ENCODE measurements around the gene PACSIN3. TPM values are rescaled to one million over a fixed set of nuclear protein-coding genes. Genes with fewer than 3 reads are reported as not detected.

PACSIN3 gene
- total and polyA plus RNA-seq, 2 of the 13 experiments (the other 11 are each of a cell fraction or from before 2014, with no cell fraction given), result 47.9 to 93.3 TPM

- TF ChIP-seq SKIL (CRISPR knock-in tag; IDR thresholded peaks at IDR 0.05; ENCODE audit: borderline replicate concordance), result peak; percentile 44; the same call in 1 of the 2 replicates
- TF ChIP-seq MXI1 (IDR thresholded peaks at IDR 0.05; ENCODE audit: borderline replicate concordance, low read depth, low read length), result peak; percentile 11; the same call in 1 of the 3 replicates
- no peak for TF ChIP-seq STAT5B (CRISPR knock-in tag; IDR thresholded peaks at IDR 0.05)
- TF ChIP-seq ZNF605 (CRISPR knock-in tag; IDR thresholded peaks at IDR 0.05), result no peak
- TF ChIP-seq, protein P1, sequence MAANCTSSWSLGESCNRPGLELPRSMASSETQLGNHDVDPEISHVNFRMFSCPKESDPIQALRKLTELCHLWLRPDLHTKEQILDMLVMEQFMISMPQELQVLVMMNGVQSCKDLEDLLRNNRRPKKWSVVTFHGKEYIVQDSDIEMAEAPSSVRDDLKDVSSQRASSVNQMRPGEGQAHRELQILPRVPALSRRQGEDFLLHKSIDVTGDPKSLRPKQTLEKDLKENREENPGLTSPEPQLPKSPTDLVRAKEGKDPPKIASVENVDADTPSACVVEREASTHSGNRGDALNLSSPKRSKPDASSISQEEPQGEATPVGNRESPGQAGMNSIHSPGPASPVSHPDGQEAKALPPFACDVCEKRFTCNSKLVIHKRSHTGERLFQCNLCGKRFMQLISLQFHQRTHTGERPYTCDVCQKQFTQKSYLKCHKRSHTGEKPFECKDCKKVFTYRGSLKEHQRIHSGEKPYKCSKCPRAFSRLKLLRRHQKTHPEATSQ (CRISPR knock-in tag; IDR thresholded peaks at IDR 0.05; ENCODE audit: borderline replicate concordance), result no peak
- TF ChIP-seq IKZF5 (CRISPR knock-in tag; IDR thresholded peaks at IDR 0.05), result no peak
- peak; percentile 36; the same call in 1 of the 2 replicates for TF ChIP-seq NCOA2 (CRISPR knock-in tag; IDR thresholded peaks at IDR 0.05)
- TF ChIP-seq POGK (CRISPR knock-in tag; conservative IDR thresholded peaks at IDR 0.05), result no peak
- no peak for TF ChIP-seq SMARCC2 (IDR thresholded peaks at IDR 0.05)
- no peak for TF ChIP-seq REXO4 (CRISPR knock-in tag; IDR thresholded peaks at IDR 0.05; ENCODE audit: borderline replicate concordance)
- TF ChIP-seq ZNF329 (CRISPR knock-in tag; IDR thresholded peaks at IDR 0.05; ENCODE audit: low read depth), result 0 out of 2 replicates have a peak, but pooled peaks have one; percentile 37
- no peak for TF ChIP-seq ELF4 (CRISPR knock-in tag; IDR thresholded peaks at IDR 0.05; ENCODE audit: borderline replicate concordance)
- no peak for TF ChIP-seq KAT2B (IDR thresholded peaks at IDR 0.05; ENCODE audit: borderline replicate concordance, low read depth, low read length)
- TF ChIP-seq ZNF891 (CRISPR knock-in tag; IDR thresholded peaks at IDR 0.05), result no peak
- no peak for TF ChIP-seq ZSCAN9 (CRISPR knock-in tag; IDR thresholded peaks at IDR 0.05; ENCODE audit: borderline replicate concordance)
- TF ChIP-seq GLMP (CRISPR knock-in tag; IDR thresholded peaks at IDR 0.05; ENCODE audit: borderline replicate concordance), result no peak
- TF ChIP-seq EP300 (IDR thresholded peaks at IDR 0.05; ENCODE audit: low read depth in 2 of 2, low read length in 2 of 2), result peak in 1 of 2 experiments; percentile 50; a peak in 2 of 4 replicates
- TF ChIP-seq EP300 (CRISPR knock-in tag; IDR thresholded peaks at IDR 0.05; ENCODE audit: borderline replicate concordance), result no peak
- no peak for TF ChIP-seq ZNF773 (CRISPR knock-in tag; IDR thresholded peaks at IDR 0.05; ENCODE audit: borderline replicate concordance)
- no peak for TF ChIP-seq ZZZ3 (CRISPR knock-in tag; IDR thresholded peaks at IDR 0.05; ENCODE audit: borderline replicate concordance)
Observed at GRCh38 chr11:47216121-47216798, 30.0 kb upstream of the PACSIN3 start (continued).
